ENCODE results near the gene MPZL1.
A peak's percentile ranks its signal among the peaks of the same experiment; 100 is the strongest.
"Not testable (repeated sequence)": the region's sequence is repeated elsewhere in the genome, so short reads cannot be mapped to it uniquely, and the experiment has no call there.

MPZL1 gene

DNA sequence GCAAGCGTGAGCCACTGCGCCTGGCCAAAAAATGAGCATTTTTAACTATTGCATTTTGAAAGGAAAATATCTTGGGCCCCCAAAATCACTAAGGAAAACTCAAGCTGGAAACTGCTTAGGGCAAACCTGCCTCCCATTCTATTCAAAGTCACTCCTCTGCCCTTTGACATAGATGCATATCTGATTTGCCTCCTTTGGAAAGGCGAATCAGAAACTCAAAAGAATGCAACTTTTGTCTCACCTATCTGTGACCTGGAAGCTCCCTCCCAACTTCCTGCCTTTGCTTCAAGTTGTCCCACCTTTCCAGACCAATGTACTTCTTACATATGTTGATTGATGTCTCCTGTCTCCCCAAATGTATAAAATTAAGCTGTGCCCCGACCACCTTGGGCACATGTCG, 108.9 kb downstream of the MPZL1 start:
- H3K27me3 ChIP-seq (ENCODE audit: control insufficient read depth, insufficient read depth, low read length): not testable (repeated sequence)

DNA sequence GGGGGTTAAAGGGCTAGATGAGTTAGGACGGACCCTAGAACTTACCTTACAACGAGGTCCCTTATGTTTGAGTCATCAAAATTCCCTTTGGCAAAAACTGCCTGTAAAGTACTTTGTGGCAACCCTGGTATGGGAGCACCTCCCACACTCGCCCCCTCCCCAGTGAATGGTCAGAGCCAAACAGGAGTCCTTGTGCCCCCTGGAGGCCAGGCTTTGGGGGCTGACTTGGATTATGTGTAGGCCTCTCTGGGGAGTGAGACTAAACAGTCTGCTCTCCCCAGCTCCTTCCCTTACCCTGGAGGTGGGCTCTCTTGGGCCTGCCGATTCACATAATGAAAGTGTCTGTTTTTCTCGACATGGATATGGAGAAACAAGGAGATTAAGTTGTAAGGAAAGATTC, 110.9 kb downstream of the MPZL1 start:
- Histone ChIP-seq H3K9me3 (ENCODE audit: control insufficient read depth, insufficient read depth, low read depth, low read length) (no peaks in the 10 kb centered on the region), H3K27me3 (ENCODE audit: control insufficient read depth, insufficient read depth, low read length) (no peaks in the 10 kb centered on the region), H3K36me3 (ENCODE audit: control insufficient read depth, insufficient read depth, low read length) (no peaks in the 10 kb centered on the region), H3K4me3 (ENCODE audit: low read depth, low read length) (no peak overlapping the region), H3K4me1 (ENCODE audit: control insufficient read depth, insufficient read depth, low read length) (peaks cover 19% of the 10 kb centered on the region), H3K27ac (ENCODE audit: low read depth, low read length) (no peak overlapping the region), H3K9ac (ENCODE audit: low read length) (no peak overlapping the region)

More for the DNA sequence above, 108.9 kb downstream of the MPZL1 start:
- Histone ChIP-seq H3K4me1 (ENCODE audit: control insufficient read depth, insufficient read depth, low read length) (peaks cover 19% of the 10 kb centered on the region), H3K27ac (ENCODE audit: low read depth, low read length) (peak overlapping the region; percentile 35; the same call in 1 of the 2 replicates)
- not testable (repeated sequence) for H3K4me3 ChIP-seq (ENCODE audit: low read depth, low read length); H3K9ac ChIP-seq (ENCODE audit: low read length); H3K9me3 ChIP-seq (ENCODE audit: control insufficient read depth, insufficient read depth, low read depth, low read length); H3K36me3 ChIP-seq (ENCODE audit: control insufficient read depth, insufficient read depth, low read length)

DNA sequence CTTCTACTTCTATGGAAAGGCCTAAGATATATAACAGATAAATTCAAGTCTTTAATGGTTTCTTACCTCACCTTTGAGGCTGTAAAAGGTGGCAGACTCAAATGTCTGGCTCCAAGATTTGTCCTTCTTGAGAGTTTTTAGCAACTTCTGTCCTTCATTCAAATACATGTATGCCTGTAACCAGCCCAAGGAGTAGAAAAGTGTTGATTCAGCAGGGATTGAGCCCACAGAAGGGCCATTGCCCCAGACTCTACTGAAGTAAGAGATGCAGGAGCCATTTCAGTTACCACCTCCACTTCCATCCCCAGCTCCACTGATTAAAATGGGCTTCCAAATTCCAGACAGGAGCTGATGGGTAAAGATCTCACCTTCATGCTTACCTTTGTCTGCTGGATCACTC, 112.1 kb downstream of the MPZL1 start:
- Histone ChIP-seq H3K9ac (ENCODE audit: low read length) (no peak overlapping the region), H3K9me3 (ENCODE audit: control insufficient read depth, insufficient read depth, low read depth, low read length) (no peaks in the 10 kb centered on the region), H3K27ac (ENCODE audit: low read depth, low read length) (no peak overlapping the region)

DNA sequence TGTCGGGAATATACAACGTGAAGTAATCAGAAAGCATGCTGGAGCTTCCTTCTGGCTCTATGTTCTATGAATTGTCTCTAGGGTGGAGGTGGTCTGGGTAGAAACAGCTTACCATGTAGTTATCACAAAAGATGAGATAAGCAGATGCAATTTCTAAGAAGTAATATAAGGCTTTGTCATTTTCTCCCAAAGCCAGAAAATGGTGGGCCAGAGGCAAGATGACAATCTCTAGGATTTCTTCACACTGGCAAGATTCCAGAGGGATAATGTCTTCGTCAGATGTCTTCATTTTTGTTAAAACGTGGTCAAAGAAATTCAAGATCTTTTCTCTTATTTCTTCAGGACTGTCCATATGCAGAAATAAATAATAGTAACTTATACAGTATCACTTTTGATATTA, 114.4 kb downstream of the MPZL1 start:
- no peaks in the 10 kb centered on the region for H3K9me3 ChIP-seq (ENCODE audit: control insufficient read depth, insufficient read depth, low read depth, low read length)
- no peaks in the 10 kb centered on the region for H3K36me3 ChIP-seq (ENCODE audit: control insufficient read depth, insufficient read depth, low read length)
- no peak overlapping the region for H3K27ac ChIP-seq (ENCODE audit: low read depth, low read length)
- H3K27me3 ChIP-seq (ENCODE audit: control insufficient read depth, insufficient read depth, low read length): no peaks in the 10 kb centered on the region
- no peak overlapping the region for H3K4me3 ChIP-seq (ENCODE audit: low read depth, low read length)
- no peaks in the 10 kb centered on the region for H3K4me1 ChIP-seq (ENCODE audit: control insufficient read depth, insufficient read depth, low read length)
- H3K9ac ChIP-seq (ENCODE audit: low read length): no peak overlapping the region

More for the DNA sequence above, 112.1 kb downstream of the MPZL1 start:
- Histone ChIP-seq H3K4me3 (ENCODE audit: low read depth, low read length) (no peak overlapping the region), H3K27me3 (ENCODE audit: control insufficient read depth, insufficient read depth, low read length) (no peaks in the 10 kb centered on the region), H3K4me1 (ENCODE audit: control insufficient read depth, insufficient read depth, low read length) (peaks cover 19% of the 10 kb centered on the region), H3K36me3 (ENCODE audit: control insufficient read depth, insufficient read depth, low read length) (no peaks in the 10 kb centered on the region)

DNA sequence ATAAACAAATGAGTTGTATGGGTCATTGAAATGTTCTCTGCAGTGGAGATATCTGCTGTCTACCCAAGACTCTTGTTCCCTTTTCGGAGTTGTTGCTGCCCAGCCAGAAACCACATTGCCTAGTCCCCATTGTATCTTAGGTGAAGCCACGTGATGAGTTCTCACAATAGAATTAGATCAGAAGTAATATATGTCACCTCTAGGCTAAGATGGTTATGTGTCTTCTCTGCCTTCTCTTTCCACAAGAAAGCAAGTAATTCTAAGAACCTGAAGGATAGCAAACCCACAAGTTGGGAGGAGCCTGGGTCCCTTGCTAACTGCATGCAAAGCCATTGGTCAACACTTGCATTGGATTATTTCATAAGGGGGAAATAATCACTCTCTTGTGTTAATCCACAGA, 115.5 kb downstream of the MPZL1 start:
- Histone ChIP-seq H3K27me3 (ENCODE audit: control insufficient read depth, insufficient read depth, low read length) (no peaks in the 10 kb centered on the region), H3K4me3 (ENCODE audit: low read depth, low read length) (no peak overlapping the region), H3K9me3 (ENCODE audit: control insufficient read depth, insufficient read depth, low read depth, low read length) (no peaks in the 10 kb centered on the region)

DNA sequence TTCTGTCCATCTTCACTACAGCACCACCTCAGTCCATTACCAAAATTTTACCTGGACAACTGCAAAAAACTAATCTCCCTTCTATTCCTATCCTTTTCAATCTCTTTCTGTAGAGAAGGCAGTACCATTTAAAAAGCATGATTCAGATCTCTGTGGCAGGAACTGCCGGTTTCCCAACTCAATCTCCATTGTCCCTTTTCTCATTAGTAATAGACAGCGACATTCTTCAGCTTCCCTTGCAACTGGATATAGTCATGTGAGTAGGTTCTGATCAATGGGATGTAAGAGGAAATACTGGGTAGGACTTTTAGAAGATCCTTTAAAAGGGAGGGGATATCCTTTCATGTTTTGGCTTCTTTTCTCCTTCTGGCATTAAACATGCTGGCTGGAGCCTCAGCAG, 117.2 kb downstream of the MPZL1 start:
- H3K36me3 ChIP-seq (ENCODE audit: control insufficient read depth, insufficient read depth, low read length): no peaks in the 10 kb centered on the region
- no peak overlapping the region for H3K4me3 ChIP-seq (ENCODE audit: low read depth, low read length)
- H3K4me1 ChIP-seq (ENCODE audit: control insufficient read depth, insufficient read depth, low read length): no peaks in the 10 kb centered on the region
- no peak overlapping the region for H3K9ac ChIP-seq (ENCODE audit: low read length)
- no peaks in the 10 kb centered on the region for H3K9me3 ChIP-seq (ENCODE audit: control insufficient read depth, insufficient read depth, low read depth, low read length)
- no peak overlapping the region for H3K27ac ChIP-seq (ENCODE audit: low read depth, low read length)
- H3K27me3 ChIP-seq (ENCODE audit: control insufficient read depth, insufficient read depth, low read length): no peaks in the 10 kb centered on the region

More for the DNA sequence above, 115.5 kb downstream of the MPZL1 start:
- no peaks in the 10 kb centered on the region for H3K36me3 ChIP-seq (ENCODE audit: control insufficient read depth, insufficient read depth, low read length)
- H3K4me1 ChIP-seq (ENCODE audit: control insufficient read depth, insufficient read depth, low read length): no peaks in the 10 kb centered on the region
- H3K9ac ChIP-seq (ENCODE audit: low read length): no peak overlapping the region
- no peak overlapping the region for H3K27ac ChIP-seq (ENCODE audit: low read depth, low read length)

Measured in HUES6 (cell line).